DND-41 (cell line): ENCODE results near the gene BAK1.

ENCODE experiments used
- CTCF ChIP-seq: IDR thresholded peaks from 2 replicates; pipeline ENCODE4 v1.5.1; 2012; ENCODE audit warnings: borderline replicate concordance, low read length, moderate library complexity, mild to moderate bottlenecking; ENCODE audit not compliant: poor library complexity, severe bottlenecking; ENCODE audit errors: extremely low read depth
- EZH2 ChIP-seq: IDR thresholded peaks from 3 replicates; pipeline ENCODE4 v1.6.1; 2012; ENCODE audit warnings: borderline replicate concordance, low read depth, mild to moderate bottlenecking, moderate library complexity, low read length, inconsistent platforms; ENCODE audit not compliant: severe bottlenecking

GRCh38 chr6:33588894-33589293 lies 8.8 kb upstream of the BAK1 start:
- TF ChIP-seq CTCF = no peak
- no peak for TF ChIP-seq EZH2
